Transverse colon (tissue), 4 donors: ENCODE data around the gene RTN3.

Experiments
- CTCF ChIP-seq, 5 experiments: fragments of 200-600 bp in 3 of 5; fragments of 450-650 bp in 2 of 5; sonication (generic) in 3 of 5; IDR thresholded peaks; 1 replicate in 2 of 5; 2 replicates in 3 of 5; pipeline ENCODE4 v1.5.1; 2016 to 2017; ENCODE audit warnings: antibody characterized with exemption in 5 of 5, inconsistent platforms in 3 of 5, mild to moderate bottlenecking in 2 of 5, moderate library complexity in 1 of 5
- POLR2A ChIP-seq: fragments of 450-650 bp; IDR thresholded peaks from one replicate; pipeline ENCODE4 v1.6.1; 2016; ENCODE audit warnings: antibody characterized with exemption, mild to moderate bottlenecking, moderate library complexity
- POLR2AphosphoS5 ChIP-seq, 3 donors: sonication (generic); formaldehyde crosslinking; IDR thresholded peaks; one replicate each; pipeline ENCODE4 v1.6.1; 2016; ENCODE audit warnings: antibody characterized with exemption in 3 of 3

- TF ChIP-seq CTCF (IDR thresholded peaks at IDR 0.05) (no peak), POLR2A (no peak), POLR2AphosphoS5 (IDR thresholded peaks at IDR 0.05) (no peak)
These were observed 20.3 kb upstream of the RTN3 start for GRCh38 chr11:63660972-63661371.
